ENCODE data around the gene KIF26A. TPM values are rescaled to one million over a fixed set of nuclear protein-coding genes. Genes with fewer than 3 reads are reported as not detected.

Gene KIF26A
- total and polyA plus RNA-seq, 2 experiments from 2014 or later: 5.6 to 103 TPM

DNA sequence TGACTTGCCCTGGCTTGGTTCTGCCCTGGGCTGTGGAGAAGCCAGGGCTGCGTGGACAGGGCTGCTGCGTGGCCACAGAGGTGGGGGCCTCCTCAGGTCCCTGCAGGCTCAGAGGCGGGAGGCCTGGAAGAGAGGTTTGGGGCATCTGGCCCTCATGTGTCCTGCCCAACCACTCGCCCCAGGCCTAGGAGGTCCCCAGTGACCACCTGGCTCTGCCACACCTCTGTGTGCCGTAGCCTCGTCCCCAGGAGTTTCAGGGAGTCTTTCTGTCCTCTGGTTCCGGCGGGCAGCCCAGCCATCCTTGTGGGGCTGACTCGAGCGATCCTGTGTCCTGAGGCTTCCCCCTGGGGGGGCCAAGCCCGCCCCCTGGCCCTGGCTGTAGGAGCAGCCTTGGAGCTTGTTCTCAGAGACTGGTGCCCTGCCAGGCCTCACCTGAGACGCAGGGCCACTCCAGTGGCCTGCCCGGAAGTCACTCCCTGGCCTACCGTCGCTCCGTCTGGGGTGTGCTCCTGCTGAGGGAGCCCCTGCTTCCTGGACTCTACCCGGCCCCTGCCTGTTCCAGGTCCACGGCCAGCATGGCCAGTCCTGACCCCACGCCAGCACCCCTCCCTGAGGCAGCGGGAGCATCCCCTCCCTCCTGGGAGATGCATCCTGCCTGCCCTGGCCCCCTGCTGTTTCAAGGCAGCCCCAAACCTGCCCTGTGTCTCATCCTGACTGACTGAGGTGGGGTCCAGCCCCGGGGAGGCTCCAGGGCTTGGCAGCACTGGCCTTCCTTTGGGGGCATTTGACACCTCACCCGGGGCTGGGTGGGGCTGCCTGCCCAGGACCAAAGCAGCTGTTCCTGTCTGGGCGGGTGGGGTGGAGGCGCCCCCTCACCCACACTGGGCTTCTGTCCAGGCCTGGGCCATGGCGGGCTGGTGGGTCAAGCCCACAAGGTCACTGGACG, 39.0 kb upstream of the KIF26A start:
- H3K4me2 ChIP-seq: no peak overlapping the region
- peaks cover 4% of the 10 kb centered on the region for H3K27me3 Mint-ChIP-seq (ENCODE audit: insufficient read depth, low read depth, poor library complexity)
- no peaks in the 10 kb centered on the region for H3K36me3 Mint-ChIP-seq (ENCODE audit: low read depth)
- H3K9me2 ChIP-seq (ENCODE audit: insufficient read depth): no peaks in the 10 kb centered on the region
- no peak overlapping the region for H3K27ac ChIP-seq (ENCODE audit: low read depth)
- H3K4me1 ChIP-seq (ENCODE audit: insufficient read depth): peaks cover 2% of the 10 kb centered on the region; the same call in 1 of the 2 replicates
- no peaks in the 10 kb centered on the region for H4K20me1 ChIP-seq (replicated peaks; ENCODE audit: insufficient read depth)
- no peak overlapping the region for H2AFZ ChIP-seq
- H3K79me2 ChIP-seq (replicated peaks; ENCODE audit: insufficient read depth): no peaks in the 10 kb centered on the region
- H3K4me3 Mint-ChIP-seq: no peak overlapping the region
- H3K27me3 ChIP-seq (ENCODE audit: insufficient read depth): no peaks in the 10 kb centered on the region
- TF ChIP-seq EZH2phosphoT487 (IDR thresholded peaks at IDR 0.05; ENCODE audit: unreplicated experiment) (no peak), STAT1 (IDR thresholded peaks at IDR 0.05; ENCODE audit: unreplicated experiment) (no peak), CREB1 (CRISPR knock-in tag; IDR thresholded peaks at IDR 0.05; ENCODE audit: low read depth) (no peak), JUNB (IDR thresholded peaks at IDR 0.05; ENCODE audit: unreplicated experiment) (no peak)
- TF ChIP-seq, protein P1, sequence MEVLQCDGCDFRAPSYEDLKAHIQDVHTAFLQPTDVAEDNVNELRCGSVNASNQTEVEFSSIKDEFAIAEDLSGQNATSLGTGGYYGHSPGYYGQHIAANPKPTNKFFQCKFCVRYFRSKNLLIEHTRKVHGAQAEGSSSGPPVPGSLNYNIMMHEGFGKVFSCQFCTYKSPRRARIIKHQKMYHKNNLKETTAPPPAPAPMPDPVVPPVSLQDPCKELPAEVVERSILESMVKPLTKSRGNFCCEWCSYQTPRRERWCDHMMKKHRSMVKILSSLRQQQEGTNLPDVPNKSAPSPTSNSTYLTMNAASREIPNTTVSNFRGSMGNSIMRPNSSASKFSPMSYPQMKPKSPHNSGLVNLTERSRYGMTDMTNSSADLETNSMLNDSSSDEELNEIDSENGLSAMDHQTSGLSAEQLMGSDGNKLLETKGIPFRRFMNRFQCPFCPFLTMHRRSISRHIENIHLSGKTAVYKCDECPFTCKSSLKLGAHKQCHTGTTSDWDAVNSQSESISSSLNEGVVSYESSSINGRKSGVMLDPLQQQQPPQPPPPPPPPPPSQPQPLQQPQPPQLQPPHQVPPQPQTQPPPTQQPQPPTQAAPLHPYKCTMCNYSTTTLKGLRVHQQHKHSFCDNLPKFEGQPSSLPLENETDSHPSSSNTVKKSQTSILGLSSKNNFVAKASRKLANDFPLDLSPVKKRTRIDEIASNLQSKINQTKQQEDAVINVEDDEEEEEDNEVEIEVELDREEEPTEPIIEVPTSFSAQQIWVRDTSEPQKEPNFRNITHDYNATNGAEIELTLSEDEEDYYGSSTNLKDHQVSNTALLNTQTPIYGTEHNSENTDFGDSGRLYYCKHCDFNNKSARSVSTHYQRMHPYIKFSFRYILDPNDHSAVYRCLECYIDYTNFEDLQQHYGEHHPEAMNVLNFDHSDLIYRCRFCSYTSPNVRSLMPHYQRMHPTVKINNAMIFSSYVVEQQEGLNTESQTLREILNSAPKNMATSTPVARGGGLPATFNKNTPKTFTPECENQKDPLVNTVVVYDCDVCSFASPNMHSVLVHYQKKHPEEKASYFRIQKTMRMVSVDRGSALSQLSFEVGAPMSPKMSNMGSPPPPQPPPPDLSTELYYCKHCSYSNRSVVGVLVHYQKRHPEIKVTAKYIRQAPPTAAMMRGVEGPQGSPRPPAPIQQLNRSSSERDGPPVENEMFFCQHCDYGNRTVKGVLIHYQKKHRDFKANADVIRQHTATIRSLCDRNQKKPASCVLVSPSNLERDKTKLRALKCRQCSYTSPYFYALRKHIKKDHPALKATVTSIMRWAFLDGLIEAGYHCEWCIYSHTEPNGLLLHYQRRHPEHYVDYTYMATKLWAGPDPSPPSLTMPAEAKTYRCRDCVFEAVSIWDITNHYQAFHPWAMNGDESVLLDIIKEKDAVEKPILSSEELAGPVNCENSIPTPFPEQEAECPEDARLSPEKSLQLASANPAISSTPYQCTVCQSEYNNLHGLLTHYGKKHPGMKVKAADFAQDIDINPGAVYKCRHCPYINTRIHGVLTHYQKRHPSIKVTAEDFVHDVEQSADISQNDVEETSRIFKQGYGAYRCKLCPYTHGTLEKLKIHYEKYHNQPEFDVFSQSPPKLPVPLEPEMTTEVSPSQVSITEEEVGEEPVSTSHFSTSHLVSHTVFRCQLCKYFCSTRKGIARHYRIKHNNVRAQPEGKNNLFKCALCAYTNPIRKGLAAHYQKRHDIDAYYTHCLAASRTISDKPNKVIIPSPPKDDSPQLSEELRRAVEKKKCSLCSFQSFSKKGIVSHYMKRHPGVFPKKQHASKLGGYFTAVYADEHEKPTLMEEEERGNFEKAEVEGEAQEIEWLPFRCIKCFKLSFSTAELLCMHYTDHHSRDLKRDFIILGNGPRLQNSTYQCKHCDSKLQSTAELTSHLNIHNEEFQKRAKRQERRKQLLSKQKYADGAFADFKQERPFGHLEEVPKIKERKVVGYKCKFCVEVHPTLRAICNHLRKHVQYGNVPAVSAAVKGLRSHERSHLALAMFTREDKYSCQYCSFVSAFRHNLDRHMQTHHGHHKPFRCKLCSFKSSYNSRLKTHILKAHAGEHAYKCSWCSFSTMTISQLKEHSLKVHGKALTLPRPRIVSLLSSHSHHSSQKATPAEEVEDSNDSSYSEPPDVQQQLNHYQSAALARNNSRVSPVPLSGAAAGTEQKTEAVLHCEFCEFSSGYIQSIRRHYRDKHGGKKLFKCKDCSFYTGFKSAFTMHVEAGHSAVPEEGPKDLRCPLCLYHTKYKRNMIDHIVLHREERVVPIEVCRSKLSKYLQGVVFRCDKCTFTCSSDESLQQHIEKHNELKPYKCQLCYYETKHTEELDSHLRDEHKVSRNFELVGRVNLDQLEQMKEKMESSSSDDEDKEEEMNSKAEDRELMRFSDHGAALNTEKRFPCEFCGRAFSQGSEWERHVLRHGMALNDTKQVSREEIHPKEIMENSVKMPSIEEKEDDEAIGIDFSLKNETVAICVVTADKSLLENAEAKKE (CRISPR knock-in tag; IDR thresholded peaks at IDR 0.05): no peak
- H3K36me3 ChIP-seq (ENCODE audit: insufficient read depth): no peaks in the 10 kb centered on the region
- no peaks in the 10 kb centered on the region for H3K9me3 Mint-ChIP-seq
- no peak for ATAC-seq
- no peak for DNase-seq (ENCODE audit: low spot score)
- no peaks in the 10 kb centered on the region for H3F3A ChIP-seq (replicated peaks; ENCODE audit: low read depth)
- H3K4me1 Mint-ChIP-seq: peaks cover 2% of the 10 kb centered on the region; the same call in 2 of the 3 replicates
- H3K4me3 ChIP-seq: no peak overlapping the region
- H3K27ac Mint-ChIP-seq: no peak overlapping the region
